OCI-LY7 (cell line): ENCODE measurements around the gene CARS1. TPM values are rescaled to one million over a fixed set of nuclear protein-coding genes. Genes with fewer than 3 reads are reported as not detected.

Source experiments
- BruUV-seq: library from RNA; stranded (reverse); fragments of 400-500 nt; replicated peaks from 2 replicates; lab custom pipeline; 2021; lab: Mats Ljungman, UMichigan
- CTCF ChIA-PET: fragments of 300-600 bp; sonication (Branson Sonifier 250); formaldehyde crosslinking; loops from one replicate; lab custom pipeline; 2022; ENCODE audit warnings: antibody characterized with exemption; ENCODE audit not compliant: unreplicated experiment; lab: Charles Lee
- POLR2A ChIA-PET: fragments of 300-600 bp; sonication (Branson Sonifier 250); formaldehyde crosslinking; loops from one replicate; lab custom pipeline; 2022; ENCODE audit warnings: antibody characterized with exemption; lab: Charles Lee
- DNase-seq: peaks from one replicate; pipeline ENCODE4 v3.0.0-alpha.2; 2015; ENCODE audit warnings: low spot score
- H2AFZ ChIP-seq: fragments of 200-600 bp; sonication (generic), shearing (Covaris generic); 2 replicates; pipeline ENCODE4 v1.6.1; 2014; ENCODE audit warnings: mild to moderate bottlenecking, antibody characterized with exemption, low read length, moderate library complexity
- H3K27ac ChIP-seq: fragments of 200-600 bp; sonication (generic); 2 replicates; pipeline ENCODE4 v1.5.1; 2014; ENCODE audit warnings: mixed run types, low read depth, mild to moderate bottlenecking, moderate library complexity, low read length, inconsistent platforms; ENCODE audit not compliant: poor library complexity, severe bottlenecking
- H3K36me3 ChIP-seq: fragments of 200-600 bp; sonication (generic); 2 replicates; pipeline ENCODE4 v1.6.1; 2014; ENCODE audit warnings: mild to moderate bottlenecking, antibody characterized with exemption, low read length, moderate library complexity, mixed read lengths; ENCODE audit not compliant: insufficient read depth
- H3K4me1 ChIP-seq: fragments of 200-600 bp; sonication (generic); 2 replicates; pipeline ENCODE4 v1.5.1; 2014; ENCODE audit warnings: mild to moderate bottlenecking, low read length; ENCODE audit not compliant: insufficient read depth, poor library complexity, severe bottlenecking
- H3K4me2 ChIP-seq: fragments of 200-600 bp; sonication (generic); 2 replicates; pipeline ENCODE4 v1.6.1; 2014; ENCODE audit warnings: mild to moderate bottlenecking, low read length
- H3K4me3 ChIP-seq: fragments of 200-600 bp; sonication (generic); 2 replicates; pipeline ENCODE4 v1.5.1; 2014; ENCODE audit warnings: mild to moderate bottlenecking, low read depth, low read length; ENCODE audit not compliant: poor library complexity, severe bottlenecking
- H3K79me2 ChIP-seq: fragments of 200-600 bp; sonication (generic); 2 replicates; pipeline ENCODE4 v1.6.1; 2016; ENCODE audit warnings: low read depth, mild to moderate bottlenecking, low read length, moderate library complexity, mixed read lengths; ENCODE audit not compliant: insufficient read depth
- H3K9me2 ChIP-seq: fragments of 200-600 bp; sonication (generic); 2 replicates; pipeline ENCODE4 v1.6.1; 2016; ENCODE audit warnings: mild to moderate bottlenecking, low read length, mixed read lengths; ENCODE audit not compliant: insufficient read depth
- H3K9me3 ChIP-seq: fragments of 200-600 bp; sonication (generic); 2 replicates; pipeline ENCODE4 v1.6.1; 2014; ENCODE audit warnings: mild to moderate bottlenecking, mixed run types, low read length, mixed read lengths
- H4K20me1 ChIP-seq: fragments of 200-600 bp; sonication (generic); 2 replicates; pipeline ENCODE4 v1.6.1; 2014; ENCODE audit warnings: mild to moderate bottlenecking, antibody characterized with exemption, low read length, moderate library complexity, mixed read lengths; ENCODE audit not compliant: insufficient read depth
- CTCF ChIP-seq: fragments of 200-600 bp; sonication (generic); conservative IDR thresholded peaks from 2 replicates; pipeline ENCODE4 v1.5.1; 2014; ENCODE audit warnings: mild to moderate bottlenecking, antibody characterized with exemption, low read length, moderate library complexity, mixed read lengths
- EZH2phosphoT487 ChIP-seq: fragments of 200-600 bp; sonication (generic); IDR thresholded peaks from 2 replicates; pipeline ENCODE4 v1.6.1; 2018; ENCODE audit warnings: low read depth, borderline replicate concordance, mild to moderate bottlenecking, mixed run types, antibody characterized with exemption, low read length, moderate library complexity, mixed read lengths
- intact Hi-C: fragments of 100-400 bp; cut with micrococcal nuclease; formaldehyde crosslinking; loops from one replicate; pipeline ENCODE4 v1.10.0; 2022; ENCODE audit not compliant: unreplicated experiment
- total RNA-seq, 2 experiments: library from RNA; depleted of rRNA in 1 of 2; stranded (reverse); fragments of >200 nt in 1 of 2; shearing (Covaris generic) in 1 of 2; gene quantifications; 2 replicates each; pipeline ENCODE4 v1.2.3, GENCODE V29; 2014 to 2022

Gene CARS1
- total RNA-seq, 2 experiments from 2014 or later: 58.3 to 88.8 TPM

GRCh38 chr11:3016861-3017260 is 40.4 kb downstream of the CARS1 start:
- BruUV-seq: no TSS peak
- H3K79me2 ChIP-seq: no peaks in the 10 kb centered on the region
- CTCF ChIA-PET: no interaction called here
- H3K4me2 ChIP-seq: no peak overlapping the region
- no peak overlapping the region for H3K4me3 ChIP-seq
- no peak overlapping the region for H2AFZ ChIP-seq
- no peak for TF ChIP-seq EZH2phosphoT487
- no peak for TF ChIP-seq CTCF
- intact Hi-C loops: no loop called here
- no peaks in the 10 kb centered on the region for H4K20me1 ChIP-seq
- H3K9me2 ChIP-seq: no peaks in the 10 kb centered on the region
- no peak overlapping the region for H3K27ac ChIP-seq
- H3K4me1 ChIP-seq: no peaks in the 10 kb centered on the region
- peaks cover 80% of the 10 kb centered on the region for H3K36me3 ChIP-seq
- POLR2A ChIA-PET: no interaction called here
- no peak for DNase-seq
- H3K9me3 ChIP-seq: no peaks in the 10 kb centered on the region

DNA sequence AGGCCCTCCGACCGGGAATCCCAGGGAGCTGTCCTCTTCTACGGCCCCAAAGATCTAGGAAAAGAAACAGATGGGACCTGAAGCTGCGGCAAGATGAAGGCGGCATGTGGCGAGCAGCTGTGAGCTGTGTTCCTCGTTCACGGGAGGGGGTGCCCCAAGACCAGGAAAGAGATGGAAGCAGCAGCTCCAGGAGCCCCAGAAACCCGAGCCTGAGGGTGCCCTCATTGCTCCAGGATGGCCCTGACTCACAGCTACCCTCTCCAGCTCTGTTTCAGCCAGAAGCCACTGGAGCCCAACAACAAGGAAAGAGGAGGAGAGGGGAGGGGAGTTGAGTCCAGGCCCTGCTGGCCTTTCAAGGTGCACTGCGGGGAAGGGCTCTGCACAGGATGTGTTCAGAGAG is 41.4 kb downstream of the CARS1 start:
- Histone ChIP-seq H4K20me1 (no peaks in the 10 kb centered on the region), H3K4me1 (no peaks in the 10 kb centered on the region), H3K4me2 (no peak overlapping the region), H3K79me2 (no peaks in the 10 kb centered on the region), H2AFZ (no peak overlapping the region), H3K9me2 (no peaks in the 10 kb centered on the region), H3K36me3 (peaks cover 88% of the 10 kb centered on the region), H3K4me3 (no peak overlapping the region), H3K27ac (no peak overlapping the region), H3K9me3 (no peaks in the 10 kb centered on the region)
- TF ChIP-seq EZH2phosphoT487 (no peak), CTCF (no peak)
- intact Hi-C loops: no loop called here
- BruUV-seq: no TSS peak
- no peak for DNase-seq
- CTCF ChIA-PET: no interaction called here
- POLR2A ChIA-PET: no interaction called here

DNA sequence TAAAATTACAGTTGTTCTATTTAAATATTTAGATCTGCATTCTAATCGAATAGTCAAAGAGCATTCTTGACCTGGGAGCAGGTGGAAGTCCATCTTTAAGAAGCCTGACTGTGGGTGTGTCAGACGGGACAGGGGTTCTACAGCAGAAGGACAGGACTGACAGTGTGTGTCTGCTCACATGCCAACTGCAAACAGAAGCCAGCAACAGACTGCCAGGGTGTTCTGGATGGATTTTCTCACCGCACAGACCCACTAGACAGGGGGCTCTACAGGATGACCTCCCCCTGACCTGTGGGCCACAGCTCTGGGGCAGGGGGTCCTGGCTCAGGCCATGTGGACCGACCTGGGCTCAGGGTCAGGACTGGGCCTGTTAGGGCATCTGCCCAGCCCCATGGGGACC is 42.3 kb downstream of the CARS1 start:
- Histone ChIP-seq H3K79me2 (no peaks in the 10 kb centered on the region), H2AFZ (no peak overlapping the region), H3K9me3 (no peaks in the 10 kb centered on the region), H3K4me3 (no peak overlapping the region), H3K9me2 (no peaks in the 10 kb centered on the region), H3K4me2 (no peak overlapping the region), H3K36me3 (peaks cover 86% of the 10 kb centered on the region), H3K27ac (no peak overlapping the region), H3K4me1 (no peaks in the 10 kb centered on the region), H4K20me1 (no peaks in the 10 kb centered on the region)
- no peak for TF ChIP-seq CTCF
- no peak for TF ChIP-seq EZH2phosphoT487
- POLR2A ChIA-PET: interaction anchor here (0.8 to 1.1 kb wide), 3 partner anchors 12 to 42 kb away, joined by 3 to 4 read pairs (median 3); partner anchors contain the start of gene CARS1
- CTCF ChIA-PET: no interaction called here
- no peak for DNase-seq
- intact Hi-C loops: no loop called here
- no TSS peak for BruUV-seq
